Stimulated activated CD8-positive, alpha-beta memory T cell treated with anti-CD3 and anti-CD28 coated beads, Interleukin-15, amount 100 ng/mL, for 24 hours (primary cell): Measurements from ENCODE around the gene STAM2.
A peak's percentile ranks its signal among the peaks of the same experiment; 100 is the strongest.
"Not testable (repeated sequence)": the region's sequence is repeated elsewhere in the genome, so short reads cannot be mapped to it uniquely, and the experiment has no call there.

Experiments
- DNase-seq: peaks from one replicate; pipeline ENCODE4 v3.0.0-alpha.2; 2020; ENCODE audit warnings: low read depth

Gene STAM2

GRCh38 chr2:152175368-152176112 lies at the start of gene STAM2:
STAM2 (minus strand) TSS chr2:152175763; CDS start chr2:152175642, 121 bp downstream.
- DNase-seq: peak; percentile 92

GRCh38 chr2:152223977-152224376 lies 48.4 kb upstream of the STAM2 start:
- no peak for DNase-seq

- DNase-seq: no peak
Measured at GRCh38 chr2:152222975-152223637, 47.5 kb upstream of the STAM2 start.

- no peak for DNase-seq
Measured at GRCh38 chr2:152221839-152222238, 46.3 kb upstream of the STAM2 start.

GRCh38 chr2:152219077-152219828 lies 43.7 kb upstream of the STAM2 start:
- DNase-seq: no peak

GRCh38 chr2:152201466-152201830 lies 25.9 kb upstream of the STAM2 start:
- no peak for DNase-seq

- DNase-seq: no peak
Measured at GRCh38 chr2:152200565-152201465, 25.3 kb upstream of the STAM2 start.

- DNase-seq: no peak
Measured at GRCh38 chr2:152200101-152200500, 24.5 kb upstream of the STAM2 start.

GRCh38 chr2:152198499-152198898 lies 22.9 kb upstream of the STAM2 start:
- no peak for DNase-seq

- DNase-seq: not testable (repeated sequence)
Measured at GRCh38 chr2:152197508-152198284, 22.1 kb upstream of the STAM2 start.

GRCh38 chr2:152189622-152190495 lies 14.3 kb upstream of the STAM2 start:
- no peak for DNase-seq

- not testable (repeated sequence) for DNase-seq
Measured at GRCh38 chr2:152186808-152187207, 11.2 kb upstream of the STAM2 start.

GRCh38 chr2:152186262-152186661 lies 10.7 kb upstream of the STAM2 start:
- DNase-seq: no peak

GRCh38 chr2:152183401-152184073 lies 8.0 kb upstream of the STAM2 start:
- DNase-seq: no peak

- DNase-seq: not testable (repeated sequence)
Measured at GRCh38 chr2:152177667-152178066, 2.1 kb upstream of the STAM2 start.

- no peak for DNase-seq
Measured at GRCh38 chr2:152176113-152176714, 651 bp upstream of the STAM2 start.

GRCh38 chr2:152175012-152175367 lies 573 bp downstream of the STAM2 start:
- no peak for DNase-seq

- DNase-seq: no peak
Measured at GRCh38 chr2:152174574-152174973, 989 bp downstream of the STAM2 start.

- DNase-seq: no peak
Measured at GRCh38 chr2:152173831-152174230, 1.7 kb downstream of the STAM2 start.
